ENCODE results near the gene TMEM205.
"Not testable (repeated sequence)": the region's sequence is repeated elsewhere in the genome, so short reads cannot be mapped to it uniquely, and the experiment has no call there.

TMEM205 gene

DNA sequence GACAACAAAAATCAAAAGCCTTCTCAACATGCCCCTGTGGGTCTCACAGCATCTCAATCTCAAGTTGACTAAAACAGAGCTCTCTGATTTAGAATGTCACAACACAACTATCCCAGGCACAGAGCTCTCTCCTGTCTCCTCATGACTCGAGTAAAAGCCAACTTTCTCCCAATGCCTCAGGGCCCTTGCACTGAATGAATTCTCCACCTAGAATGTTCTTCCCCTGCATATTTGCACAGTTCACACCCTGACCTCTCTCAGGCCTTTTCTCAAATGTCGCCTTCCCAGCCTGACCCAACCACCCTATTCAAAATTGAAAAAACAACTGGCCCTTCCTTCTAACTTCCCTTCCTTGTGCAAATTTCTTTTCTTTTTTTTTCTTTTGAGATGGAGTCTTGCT, 24.7 kb upstream of the TMEM205 start:
- no peak for DNase-seq

DNA sequence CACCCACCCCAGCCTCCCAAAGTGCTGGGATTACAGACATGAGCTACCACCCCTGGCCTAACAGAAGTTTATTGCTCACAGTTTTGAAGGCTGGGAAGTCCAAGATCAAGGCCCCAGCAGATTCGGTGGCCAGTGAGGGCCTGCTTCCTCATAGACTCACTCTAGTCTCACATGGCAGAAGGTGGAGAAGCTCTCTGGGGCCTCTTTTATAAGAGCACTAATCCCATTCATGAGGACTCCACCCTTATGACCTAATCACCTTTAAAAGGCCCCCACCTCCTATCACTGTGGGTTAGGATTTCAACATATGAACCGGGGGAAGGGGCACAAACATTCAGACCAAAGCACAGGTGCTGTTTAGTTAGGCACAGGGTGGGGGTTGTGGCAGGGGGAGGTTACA, 21.5 kb upstream of the TMEM205 start:
- DNase-seq, result no peak

DNA sequence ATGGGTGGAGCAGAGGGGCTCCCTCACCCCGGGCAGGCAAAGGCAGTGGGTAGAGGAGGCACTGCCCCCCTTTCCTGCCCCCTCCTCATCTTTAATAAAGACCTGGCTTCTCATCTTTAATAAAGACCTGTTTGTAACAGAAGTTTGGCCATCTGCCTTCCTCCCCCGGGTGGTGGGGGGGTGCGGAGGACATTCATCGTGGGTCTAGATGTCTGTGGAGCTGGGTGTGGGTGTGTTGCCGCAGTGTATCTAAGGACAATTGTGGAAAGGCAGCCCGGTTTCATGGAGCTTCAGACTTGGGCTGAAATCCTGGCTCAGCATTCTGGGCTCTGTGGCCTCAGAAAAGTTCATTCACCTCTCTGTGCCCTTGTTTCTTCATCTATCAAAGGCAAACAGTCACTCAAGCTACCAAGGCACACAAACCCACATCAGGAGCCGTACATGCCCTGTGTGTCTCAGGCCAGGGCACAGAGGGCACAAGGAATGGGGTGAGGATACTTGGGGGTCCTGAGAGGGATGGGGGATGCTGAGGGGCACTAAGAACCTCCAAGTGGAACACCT, 19.6 kb upstream of the TMEM205 start:
- no peak for DNase-seq

GRCh38 chr19:11364935-11365334, 18.9 kb upstream of the TMEM205 start:
- DNase-seq, result no peak

DNA sequence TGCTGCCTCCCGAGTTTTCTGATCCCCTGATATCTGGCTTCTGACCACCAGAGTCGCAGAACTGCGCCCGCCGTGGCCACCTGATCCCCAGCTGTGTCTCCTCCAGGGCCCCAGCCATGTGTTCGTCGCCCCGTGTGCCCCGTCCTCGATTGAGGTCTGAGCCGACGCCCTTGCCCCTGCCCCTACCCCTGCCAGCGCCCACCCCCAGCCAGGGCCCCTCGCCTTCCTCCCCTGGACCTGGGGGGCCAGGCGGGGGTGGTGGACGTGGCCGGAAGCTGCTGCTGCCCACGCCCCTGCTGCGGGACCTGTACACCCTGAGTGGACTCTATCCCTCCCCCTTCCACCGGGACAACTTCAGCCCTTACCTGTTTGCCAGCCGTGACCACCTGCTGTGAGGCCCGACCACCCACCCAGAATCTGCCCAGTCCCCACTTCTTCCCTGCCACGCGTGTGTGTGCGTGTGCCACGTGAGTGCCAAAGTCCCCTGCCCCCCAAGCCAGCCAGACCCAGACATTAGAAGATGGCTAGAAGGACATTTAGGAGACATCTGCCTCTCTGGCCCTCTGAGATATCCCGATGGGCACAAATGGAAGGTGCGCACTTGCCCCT, 18.3 kb upstream of the TMEM205 start:
- no peak for DNase-seq

DNA sequence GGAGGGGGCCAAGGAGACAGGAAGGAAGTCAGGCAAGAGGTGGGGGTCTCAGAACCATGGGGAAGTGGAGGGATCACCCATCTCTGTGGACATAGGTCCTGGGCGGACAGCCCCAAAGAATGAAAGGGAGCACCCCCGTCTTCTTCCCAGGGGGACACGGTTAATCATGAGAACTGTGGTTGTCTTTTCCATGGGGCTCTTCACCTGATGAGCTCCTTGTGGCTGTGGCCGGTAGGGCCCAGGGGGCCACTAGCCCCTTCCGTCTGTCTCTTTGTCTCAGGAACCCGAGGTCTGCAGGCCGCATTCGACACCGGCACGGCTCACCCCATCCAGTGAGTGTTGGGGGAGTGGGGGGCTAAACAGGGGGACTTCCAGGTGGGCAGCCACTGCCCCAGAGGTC, 17.8 kb upstream of the TMEM205 start:
- DNase-seq, result no peak

- DNase-seq, result no peak
Observed at GRCh38 chr19:11361771-11362731, 16.0 kb upstream of the TMEM205 start.

- no peak for DNase-seq
Observed at GRCh38 chr19:11361037-11361770, 15.1 kb upstream of the TMEM205 start.

DNA sequence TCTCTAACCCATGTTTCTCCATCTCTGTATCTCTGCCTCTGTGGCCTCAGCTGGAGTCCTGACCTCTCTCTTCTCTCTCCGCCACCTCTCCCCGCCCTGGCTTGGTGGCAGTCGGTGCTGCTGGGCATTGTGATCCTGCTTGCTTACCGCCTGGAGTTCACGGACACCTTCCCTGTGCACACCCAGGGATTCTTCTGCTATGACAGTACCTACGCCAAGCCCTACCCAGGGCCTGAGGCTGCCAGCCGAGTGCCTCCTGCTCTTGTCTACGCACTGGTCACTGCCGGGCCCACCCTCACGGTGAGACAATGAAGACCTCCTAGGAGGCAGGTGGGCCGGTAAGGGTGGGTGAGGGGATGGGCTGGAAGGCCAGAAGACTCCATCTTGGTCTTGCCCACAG, 13.4 kb upstream of the TMEM205 start:
- DNase-seq, result no peak

DNA sequence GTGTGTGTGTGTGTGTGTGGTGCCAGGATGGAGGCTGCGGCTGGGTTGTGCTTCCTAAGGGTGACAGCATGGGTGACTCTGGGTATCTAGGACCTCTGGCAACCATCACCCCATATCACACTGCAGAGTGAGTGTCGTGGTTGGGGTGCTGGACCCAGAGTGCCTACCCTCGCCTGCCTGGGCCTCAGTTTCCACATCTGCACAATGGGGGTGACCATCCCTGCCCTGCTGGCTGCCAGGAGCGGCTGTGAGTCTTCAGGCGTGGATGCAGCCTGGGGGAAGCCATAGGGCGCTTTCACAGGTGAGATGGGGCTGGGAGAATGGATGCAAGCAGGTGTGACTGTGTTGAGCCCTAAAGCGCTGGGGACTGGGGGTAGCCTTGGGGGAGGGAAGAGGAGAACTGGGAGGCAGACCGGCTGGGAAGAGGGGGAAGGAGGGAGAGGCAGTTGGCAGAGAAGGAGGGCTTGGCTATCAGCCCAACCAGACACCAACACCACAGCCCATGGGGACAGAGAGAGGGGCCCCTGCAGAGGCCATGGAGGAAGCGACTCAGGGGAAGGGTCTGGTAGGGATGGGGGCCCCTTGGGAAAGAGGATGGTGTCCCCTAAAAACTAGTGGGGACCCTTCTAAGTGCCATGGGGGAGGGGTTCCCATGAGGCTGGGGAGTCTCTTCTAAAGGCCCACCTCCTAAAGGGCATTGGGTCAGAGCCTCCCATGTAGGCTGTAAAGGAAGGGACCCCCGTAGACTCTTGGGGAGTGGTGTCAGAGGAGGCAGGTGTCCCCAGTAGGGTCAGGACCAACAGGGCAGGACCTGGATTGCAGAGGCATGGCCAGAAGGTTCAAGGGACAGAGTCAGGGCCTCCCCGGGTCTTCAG, 10.8 kb upstream of the TMEM205 start:
- DNase-seq, result no peak

DNA sequence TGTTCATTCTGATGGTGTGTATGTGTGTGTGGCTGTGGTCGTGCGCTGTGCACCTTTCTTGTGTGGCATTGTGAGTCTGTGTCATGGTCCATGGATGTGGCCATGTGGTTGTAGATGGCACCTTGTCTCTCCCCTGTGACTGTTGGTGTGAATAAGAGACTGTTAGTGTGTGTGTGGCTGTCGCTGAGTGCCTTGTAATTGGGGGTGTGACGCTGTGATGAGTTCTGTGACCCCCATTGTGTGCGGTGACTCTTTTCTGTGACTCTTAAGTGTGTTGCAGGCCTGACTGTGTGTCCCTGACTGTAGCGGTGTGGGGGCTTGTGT, 10.0 kb upstream of the TMEM205 start:
- DNase-seq, result no peak

DNA sequence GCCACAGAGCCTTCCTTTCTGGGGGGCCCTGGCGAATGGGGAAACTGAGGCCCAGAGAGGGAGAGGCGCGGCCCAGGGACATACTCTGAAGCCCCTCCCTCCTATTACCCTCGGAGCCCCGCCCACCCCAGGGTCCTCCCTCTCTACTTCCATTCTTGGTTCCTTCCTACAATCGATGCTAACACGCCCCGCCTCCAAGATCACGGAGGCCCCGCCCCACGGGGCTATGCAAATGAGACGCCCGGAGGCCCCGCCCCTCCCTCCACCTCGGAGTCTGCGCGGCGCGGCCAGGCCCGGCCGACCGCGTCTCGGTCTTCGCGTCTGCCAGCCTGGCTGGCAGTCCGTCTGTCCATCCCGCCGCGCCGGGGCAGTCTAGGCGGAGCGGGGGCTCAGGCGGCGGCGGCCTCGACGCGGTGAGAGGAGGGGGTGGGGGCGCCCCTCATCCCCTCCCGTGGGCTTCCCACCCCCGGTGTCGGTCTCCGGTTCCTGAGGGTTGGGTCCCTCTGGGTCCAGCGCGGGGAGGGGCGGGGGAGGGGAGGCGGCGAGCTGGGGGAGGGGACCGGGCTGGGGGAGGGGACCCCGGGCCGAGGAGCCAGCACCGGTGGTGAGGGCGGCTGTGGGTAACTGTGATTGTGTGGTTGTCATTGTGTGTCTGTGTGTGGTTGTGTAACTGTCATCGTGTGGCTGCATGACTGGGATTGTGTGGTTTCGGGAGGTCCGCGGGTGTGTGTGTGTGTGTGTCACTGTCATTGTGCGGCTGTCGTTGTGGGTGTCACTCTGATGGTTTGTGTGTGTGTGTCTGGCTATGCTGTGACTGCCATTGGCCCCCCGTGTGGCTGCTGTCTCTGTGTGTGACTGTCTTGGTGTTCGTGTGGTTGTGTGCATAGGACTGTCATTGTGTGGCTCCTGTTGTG, 9.3 kb upstream of the TMEM205 start, which contains the start of gene PLPPR2:
TSS of gene PLPPR2 (plus strand) at position 273 of the 914 bp plus-strand sequence. CDS start 2,242 bp downstream, outside the sequence.
- peak; percentile 80 for DNase-seq

GRCh38 chr19:11354102-11354501, 8.0 kb upstream of the TMEM205 start:
- not testable (repeated sequence) for DNase-seq

- DNase-seq, result no peak
Observed at GRCh38 chr19:11349171-11349570, 3.1 kb upstream of the TMEM205 start.

DNA sequence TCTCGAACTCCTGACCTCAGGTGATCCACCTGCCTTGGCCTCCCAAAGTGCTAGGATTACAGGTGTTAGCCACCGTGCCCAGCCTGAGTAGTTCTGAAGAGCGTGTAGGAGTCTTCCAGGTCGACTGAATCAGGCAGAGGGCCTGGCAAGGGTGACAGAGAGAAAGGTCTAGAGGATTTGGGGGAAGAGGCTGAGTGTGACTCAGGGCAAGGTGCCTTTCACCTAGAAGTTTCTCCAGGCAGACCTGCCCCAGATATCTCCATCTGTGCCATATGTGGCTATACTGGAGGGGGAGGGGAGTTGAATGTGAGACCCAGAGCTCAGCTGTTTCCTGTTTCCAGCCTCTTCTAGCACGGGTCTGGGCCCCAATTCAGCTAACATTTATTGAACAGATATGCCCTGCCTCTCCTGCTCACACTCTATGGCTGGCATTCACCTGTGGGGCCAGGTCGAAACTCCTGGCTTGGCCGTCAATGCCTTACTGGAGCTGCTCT, 1.5 kb upstream of the TMEM205 start:
- DNase-seq, result no peak

- DNase-seq, result no peak
Observed at GRCh38 chr19:11345122-11345803, 805 bp downstream of the TMEM205 start.

- DNase-seq, result no peak
Observed at GRCh38 chr19:11342429-11342828, 3.6 kb downstream of the TMEM205 start.

DNA sequence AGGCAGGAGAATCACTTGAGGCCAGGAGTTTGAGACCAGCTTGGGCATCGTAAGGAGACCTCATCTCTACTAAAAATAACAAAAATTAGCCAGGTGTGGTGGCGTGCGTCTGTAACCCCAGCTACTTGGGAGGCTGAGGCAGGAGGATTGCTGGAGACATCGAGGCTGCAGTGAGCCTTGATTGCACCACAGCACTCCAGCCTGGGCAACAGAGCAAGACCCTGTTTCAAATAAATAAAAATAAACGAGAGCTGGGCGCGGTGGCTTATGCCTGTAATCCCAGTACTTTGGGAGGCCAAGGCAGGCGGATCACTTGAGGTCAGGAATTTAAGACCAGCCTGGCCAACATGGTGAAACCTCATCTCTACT, 6.0 kb downstream of the TMEM205 start:
- DNase-seq, result not testable (repeated sequence)

- peak; percentile 86 for DNase-seq
Observed at GRCh38 chr19:11339254-11340098, 6.6 kb downstream of the TMEM205 start, which contains the start of gene RAB3D. TSS of gene RAB3D (minus strand) at chr19:11339657. CDS start at chr19:11337399, 2,258 bp downstream.

All from activated CD4-positive, alpha-beta T cell treated with anti-CD3 and anti-CD28 coated beads, Interleukin-2, amount 50 U/mL, for 16 hours (primary cell).